BE2C (cell line): ENCODE measurements around the gene TRMT2A.

Source experiments
- DNase-seq: peaks from one replicate; pipeline ENCODE4 v3.0.0-alpha.2; 2020
- H3K27me3 ChIP-seq: fragments of 250-450 bp; sonication (Bioruptor Pico); 2 replicates; pipeline ENCODE4 v1.5.1; 2020; ENCODE audit warnings: mild to moderate bottlenecking
- H3K36me3 ChIP-seq: fragments of 250-450 bp; sonication (Bioruptor Pico); 2 replicates; pipeline ENCODE4 v1.5.1; 2020; ENCODE audit warnings: mild to moderate bottlenecking
- H3K4me1 ChIP-seq: fragments of 250-450 bp; sonication (Bioruptor Pico); 2 replicates; pipeline ENCODE4 v1.5.1; 2020
- H3K4me3 ChIP-seq: 2 replicates; pipeline ENCODE4 v1.5.1; 2011; ENCODE audit warnings: low read depth, low read length
- H3K9me3 ChIP-seq: fragments of 250-450 bp; sonication (Bioruptor Pico); 2 replicates; pipeline ENCODE4 v1.5.1; 2020
- TF ChIP-seq, protein P1 (sequence below): IDR thresholded peaks from 2 replicates; pipeline ENCODE4 v1.5.1; 2012; ENCODE audit warnings: mild to moderate bottlenecking, low read depth, low read length

TRMT2A gene

DNA sequence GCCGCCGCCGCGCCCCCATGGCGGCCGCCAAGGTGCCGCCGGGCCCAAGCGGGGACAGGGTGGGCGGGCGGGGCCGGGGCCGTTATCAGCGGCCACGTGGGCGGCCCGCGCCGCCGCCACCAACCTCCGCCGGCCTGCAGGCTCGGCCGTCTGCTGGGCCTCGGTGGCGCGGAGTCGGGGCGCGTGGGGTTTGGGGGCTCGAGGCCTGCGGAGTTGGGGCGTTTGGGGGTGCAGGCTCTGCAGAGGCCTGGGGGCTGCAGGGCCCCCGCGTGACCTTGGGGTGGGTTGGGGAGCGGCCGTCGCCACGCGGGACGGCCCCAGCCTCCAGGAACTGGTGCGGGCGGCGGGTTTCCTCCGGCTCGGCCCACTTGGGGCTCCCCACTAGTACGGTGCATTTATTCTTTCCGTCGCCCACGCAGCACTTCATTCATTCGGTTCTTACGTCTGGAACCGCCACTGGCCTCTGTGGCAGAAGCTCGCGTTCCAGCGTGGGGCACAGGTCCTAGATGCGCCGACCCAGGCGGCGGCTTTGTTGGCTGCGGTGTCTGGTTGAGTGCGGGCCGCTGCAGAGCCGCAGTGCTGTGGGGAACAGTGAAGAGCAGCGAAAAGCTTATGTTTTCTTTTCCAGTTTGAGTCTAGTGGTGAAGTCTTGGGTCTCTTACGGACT, 740 bp upstream of the TRMT2A start:
- H3K9me3 ChIP-seq = no peaks in the 10 kb centered on the region
- DNase-seq = peak; percentile 22
- peaks cover 81% of the 10 kb centered on the region for H3K36me3 ChIP-seq
- peak overlapping the region; percentile 95 for H3K4me3 ChIP-seq
- peaks cover 5% of the 10 kb centered on the region for H3K4me1 ChIP-seq
- H3K27me3 ChIP-seq = no peaks in the 10 kb centered on the region
- TF ChIP-seq, protein P1, sequence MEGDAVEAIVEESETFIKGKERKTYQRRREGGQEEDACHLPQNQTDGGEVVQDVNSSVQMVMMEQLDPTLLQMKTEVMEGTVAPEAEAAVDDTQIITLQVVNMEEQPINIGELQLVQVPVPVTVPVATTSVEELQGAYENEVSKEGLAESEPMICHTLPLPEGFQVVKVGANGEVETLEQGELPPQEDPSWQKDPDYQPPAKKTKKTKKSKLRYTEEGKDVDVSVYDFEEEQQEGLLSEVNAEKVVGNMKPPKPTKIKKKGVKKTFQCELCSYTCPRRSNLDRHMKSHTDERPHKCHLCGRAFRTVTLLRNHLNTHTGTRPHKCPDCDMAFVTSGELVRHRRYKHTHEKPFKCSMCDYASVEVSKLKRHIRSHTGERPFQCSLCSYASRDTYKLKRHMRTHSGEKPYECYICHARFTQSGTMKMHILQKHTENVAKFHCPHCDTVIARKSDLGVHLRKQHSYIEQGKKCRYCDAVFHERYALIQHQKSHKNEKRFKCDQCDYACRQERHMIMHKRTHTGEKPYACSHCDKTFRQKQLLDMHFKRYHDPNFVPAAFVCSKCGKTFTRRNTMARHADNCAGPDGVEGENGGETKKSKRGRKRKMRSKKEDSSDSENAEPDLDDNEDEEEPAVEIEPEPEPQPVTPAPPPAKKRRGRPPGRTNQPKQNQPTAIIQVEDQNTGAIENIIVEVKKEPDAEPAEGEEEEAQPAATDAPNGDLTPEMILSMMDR = no peak

DNA sequence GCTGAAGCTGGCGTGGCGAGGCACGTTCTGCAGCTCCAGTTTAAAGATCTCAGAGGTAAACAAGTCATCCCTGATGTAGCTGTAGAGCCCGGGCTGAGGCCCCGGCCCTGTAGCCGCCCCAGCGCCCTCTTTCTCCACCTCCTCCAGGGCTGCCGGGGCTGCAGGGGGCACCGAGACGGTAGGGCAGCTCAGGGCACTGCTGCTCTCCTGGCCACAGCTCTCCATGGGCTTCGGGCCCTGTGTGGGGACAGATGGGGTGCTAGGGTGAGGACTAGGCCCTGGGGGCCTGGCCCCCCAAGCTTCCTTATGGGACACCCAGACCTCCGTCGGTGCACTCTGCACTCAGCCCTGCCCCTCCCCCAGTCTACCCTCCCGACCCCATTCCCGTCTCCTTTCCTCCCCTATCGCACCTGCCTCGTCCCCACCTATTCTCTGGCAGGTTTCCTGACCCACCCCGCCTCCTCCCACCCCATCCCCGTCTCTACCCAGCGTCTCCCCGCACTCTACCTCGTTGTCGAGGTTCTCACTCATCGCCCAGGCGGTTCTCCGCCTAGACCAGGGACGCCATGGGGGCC, 563 bp downstream of the TRMT2A start:
- Histone ChIP-seq H3K27me3 (no peaks in the 10 kb centered on the region), H3K9me3 (no peaks in the 10 kb centered on the region), H3K36me3 (peaks cover 84% of the 10 kb centered on the region), H3K4me1 (peaks cover 5% of the 10 kb centered on the region), H3K4me3 (peak overlapping the region; percentile 95)
- TF ChIP-seq, protein P1 = no peak
- DNase-seq = no peak

DNA sequence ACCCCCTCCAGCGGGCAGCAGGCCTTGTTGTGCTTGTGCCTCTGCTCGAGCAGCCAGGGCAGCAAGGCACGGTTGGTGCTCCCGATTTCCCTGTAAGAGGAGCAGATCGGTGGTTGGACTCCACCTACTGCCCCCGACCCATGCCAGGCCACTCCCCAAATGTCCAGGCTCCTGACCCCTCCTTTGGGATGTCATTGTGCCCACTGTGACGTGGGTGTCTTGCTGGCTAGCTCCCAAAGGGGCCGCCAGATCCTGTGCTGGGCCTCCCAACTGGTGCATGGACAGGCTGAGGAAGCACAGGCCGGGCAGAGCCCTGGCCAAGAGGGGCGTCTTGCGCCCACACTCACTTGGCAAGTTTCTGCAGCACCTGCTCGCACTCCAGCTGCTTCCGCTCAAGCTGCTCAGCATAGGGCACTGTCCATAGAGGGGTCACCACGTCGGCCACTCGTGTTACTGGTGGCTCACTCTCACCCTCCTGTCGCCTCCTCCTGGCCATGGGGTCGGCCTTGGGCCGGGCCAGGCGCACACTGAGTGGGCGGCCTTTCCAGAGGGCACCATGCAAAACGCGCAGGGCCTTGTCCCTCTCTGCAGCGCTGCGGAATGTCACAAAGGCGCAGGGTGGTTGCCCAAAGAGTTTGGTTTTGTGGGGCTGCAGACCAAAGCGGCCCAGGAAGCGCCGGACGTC, 1.2 kb downstream of the TRMT2A start, which contains the start of gene RANBP1:
Gene RANBP1 (plus strand): TSS at position 414 of the 685 bp plus-strand sequence. CDS start 81 bp downstream, at position 495.
- Histone ChIP-seq H3K4me3 (peak within 1 kb of the TSS; percentile 95), H3K36me3 (peaks cover 83% of the 10 kb centered on the region), H3K4me1 (peaks cover 5% of the 10 kb centered on the region), H3K27me3 (no peaks in the 10 kb centered on the region), H3K9me3 (no peaks in the 10 kb centered on the region)
- peak; percentile 11 for DNase-seq
- TF ChIP-seq, protein P1 = no peak

DNA sequence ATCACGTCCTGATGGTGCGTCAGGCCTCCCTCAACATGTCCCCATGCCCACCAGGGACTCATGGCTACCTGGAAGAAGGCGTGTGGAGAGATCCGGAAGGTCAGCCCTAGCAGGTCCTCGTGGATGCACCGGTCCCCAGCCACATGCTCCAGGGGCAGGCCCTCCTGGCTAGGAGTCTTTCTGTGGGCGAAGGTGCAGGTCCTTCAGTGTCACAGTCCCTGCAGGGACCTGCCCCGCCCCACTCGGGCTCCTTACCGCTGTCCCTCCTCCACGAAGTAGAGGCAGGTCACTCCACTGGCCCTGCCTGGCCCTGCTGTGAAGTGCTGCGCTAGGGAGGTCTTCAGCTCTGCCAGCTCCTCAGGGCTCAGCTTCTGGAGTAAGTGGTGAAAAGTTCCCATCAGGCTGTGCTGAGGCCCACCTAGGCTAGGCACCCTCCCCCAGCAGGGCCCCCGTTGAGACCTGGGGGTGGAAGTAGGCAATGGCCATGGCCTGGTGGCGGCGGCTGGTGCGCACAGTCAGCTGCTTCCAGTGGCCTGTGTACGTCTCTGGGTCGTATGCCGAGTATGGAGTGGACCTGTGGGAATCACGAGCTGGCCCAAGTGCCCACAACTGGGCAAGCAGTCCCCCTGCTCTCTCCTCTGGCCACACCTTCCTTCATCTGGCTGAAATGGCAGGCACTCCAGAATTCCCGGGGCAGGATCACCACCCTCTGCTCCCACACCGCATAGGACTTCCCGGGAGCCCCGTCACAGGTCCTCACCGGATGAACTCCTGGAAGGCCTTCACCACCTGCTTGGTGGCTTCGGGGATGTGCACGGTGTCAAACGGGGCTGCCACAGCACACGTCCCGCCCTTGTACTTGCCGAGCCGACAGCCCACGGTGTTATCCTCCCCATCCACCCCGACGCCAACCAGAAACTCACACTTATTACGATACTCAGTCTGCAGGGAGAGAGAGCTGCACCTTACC, 2.2 kb downstream of the TRMT2A start:
- H3K27me3 ChIP-seq = no peaks in the 10 kb centered on the region
- TF ChIP-seq, protein P1 = no peak
- H3K36me3 ChIP-seq = peaks cover 83% of the 10 kb centered on the region
- no peaks in the 10 kb centered on the region for H3K9me3 ChIP-seq
- H3K4me3 ChIP-seq = no peak overlapping the region
- DNase-seq = peak; percentile 13
- H3K4me1 ChIP-seq = peaks cover 5% of the 10 kb centered on the region

DNA sequence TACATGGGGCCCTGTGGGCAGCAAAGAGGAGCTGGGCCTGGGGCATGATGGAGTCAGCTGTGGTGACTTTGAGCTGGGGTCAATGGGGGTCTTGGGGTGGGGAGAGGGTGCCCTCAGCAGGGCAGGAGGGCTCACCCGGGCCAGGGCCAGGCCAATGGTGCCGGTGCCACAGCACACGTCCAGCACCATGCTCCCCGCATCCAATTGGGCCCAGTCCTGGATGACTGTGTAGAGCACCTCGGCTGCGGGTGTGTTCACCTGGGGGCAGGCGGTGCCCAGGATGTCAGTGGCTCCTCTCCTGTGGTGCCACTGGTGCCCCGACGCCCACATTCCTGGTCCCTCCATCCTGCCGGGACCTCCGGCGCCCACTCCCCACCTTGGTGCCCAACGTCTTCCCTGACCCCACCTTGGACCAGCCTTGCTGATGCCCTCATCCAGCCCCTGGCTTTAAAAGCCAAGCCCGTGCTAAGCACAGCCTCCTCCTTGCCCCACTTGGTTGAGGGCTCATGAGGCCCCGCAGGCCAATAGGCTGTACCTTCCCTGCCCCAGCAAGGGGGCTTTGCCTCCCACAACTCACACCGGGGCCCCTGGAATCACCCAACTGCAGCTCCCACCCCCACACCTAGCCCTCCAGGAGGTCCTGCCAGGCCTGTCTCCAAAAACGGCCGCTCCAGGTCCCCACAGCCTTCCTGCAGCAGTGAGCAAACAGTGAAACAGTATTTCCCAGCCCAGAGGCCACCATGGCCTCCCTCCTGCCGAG, 3.3 kb downstream of the TRMT2A start:
- Histone ChIP-seq H3K9me3 (no peaks in the 10 kb centered on the region), H3K36me3 (peaks cover 83% of the 10 kb centered on the region), H3K4me1 (no peaks in the 10 kb centered on the region; the same call in 1 of the 2 replicates), H3K27me3 (no peaks in the 10 kb centered on the region), H3K4me3 (no peak overlapping the region)
- TF ChIP-seq, protein P1 = no peak
- peak; percentile 17 for DNase-seq
